MM.1S (cell line): ENCODE data around the gene POU2AF2.

ENCODE experiments used
- DNase-seq: peaks from one replicate; pipeline ENCODE4 v3.0.0-alpha.2; 2015
- H2AFZ ChIP-seq: fragments of 300-600 bp; sonication (generic); 2 replicates; pipeline ENCODE4 v1.6.0; 2016; ENCODE audit warnings: antibody characterized with exemption, low read length
- H3F3A ChIP-seq: fragments of 300-600 bp; sonication (generic); 2 replicates; pipeline ENCODE4 v1.6.1; 2016; ENCODE audit warnings: mild to moderate bottlenecking, antibody characterized with exemption, low read length, moderate library complexity, mixed read lengths; ENCODE audit not compliant: insufficient read depth
- H3K27ac ChIP-seq: fragments of 300-600 bp; sonication (generic); 2 replicates; pipeline ENCODE4 v1.5.1; 2016; ENCODE audit warnings: mild to moderate bottlenecking, low read length
- H3K27me3 ChIP-seq: fragments of 300-600 bp; sonication (generic); replicated peaks from 2 replicates; pipeline ENCODE4 v1.6.0; 2016; ENCODE audit warnings: low read length; ENCODE audit not compliant: insufficient read depth
- H3K36me3 ChIP-seq: fragments of 300-600 bp; sonication (generic); replicated peaks from 2 replicates; pipeline ENCODE4 v1.6.1; 2016; ENCODE audit warnings: mild to moderate bottlenecking, low read length, mixed read lengths; ENCODE audit not compliant: insufficient read depth
- H3K4me1 ChIP-seq: fragments of 300-600 bp; sonication (generic); 2 replicates; pipeline ENCODE4 v1.6.1; 2016; ENCODE audit warnings: low read length, mixed read lengths
- H3K4me2 ChIP-seq: fragments of 300-600 bp; sonication (generic); 2 replicates; pipeline ENCODE4 v1.6.0; 2016; ENCODE audit warnings: low read depth, low read length
- H3K4me3 ChIP-seq: fragments of 300-600 bp; sonication (generic); 2 replicates; pipeline ENCODE4 v1.5.1; 2016; ENCODE audit warnings: low read length, mixed read lengths
- H3K79me2 ChIP-seq: fragments of 300-600 bp; sonication (generic); 2 replicates; pipeline ENCODE4 v1.6.1; 2016; ENCODE audit warnings: mixed run types, low read length, mixed read lengths
- H3K9ac ChIP-seq: fragments of 300-600 bp; sonication (generic); 2 replicates; pipeline ENCODE4 v1.6.1; 2016; ENCODE audit warnings: low read length, mixed read lengths
- H3K9me2 ChIP-seq: fragments of 300-600 bp; sonication (generic); replicated peaks from 2 replicates; pipeline ENCODE4 v1.6.1; 2016; ENCODE audit warnings: mild to moderate bottlenecking, low read length, mixed read lengths; ENCODE audit not compliant: insufficient read depth
- H3K9me3 ChIP-seq: fragments of 300-600 bp; sonication (generic); replicated peaks from 2 replicates; pipeline ENCODE4 v1.6.1; 2016; ENCODE audit warnings: mild to moderate bottlenecking, low read length, mixed read lengths; ENCODE audit not compliant: insufficient read depth
- H4K20me1 ChIP-seq: fragments of 300-600 bp; sonication (generic); 2 replicates; pipeline ENCODE4 v1.6.1; 2016; ENCODE audit warnings: mild to moderate bottlenecking, low read length, moderate library complexity, mixed read lengths; ENCODE audit not compliant: insufficient read depth
- EZH2 ChIP-seq: fragments of 300-600 bp; sonication (generic); optimal IDR thresholded peaks from 2 replicates; pipeline ENCODE3; 2017; ENCODE audit warnings: low read depth, mild to moderate bottlenecking, antibody characterized with exemption, low read length, mixed read lengths
- EZH2phosphoT487 ChIP-seq: fragments of 300-600 bp; sonication (generic); IDR thresholded peaks from 2 replicates; pipeline ENCODE4 v1.6.1; 2018; ENCODE audit warnings: antibody characterized with exemption, low read length
- TF ChIP-seq, protein P1 (sequence below): fragments of 300-600 bp; sonication (generic); IDR thresholded peaks from 2 replicates; pipeline ENCODE4 v1.5.1; 2016; ENCODE audit warnings: antibody characterized with exemption, low read length, mixed read lengths

POU2AF2 gene

DNA sequence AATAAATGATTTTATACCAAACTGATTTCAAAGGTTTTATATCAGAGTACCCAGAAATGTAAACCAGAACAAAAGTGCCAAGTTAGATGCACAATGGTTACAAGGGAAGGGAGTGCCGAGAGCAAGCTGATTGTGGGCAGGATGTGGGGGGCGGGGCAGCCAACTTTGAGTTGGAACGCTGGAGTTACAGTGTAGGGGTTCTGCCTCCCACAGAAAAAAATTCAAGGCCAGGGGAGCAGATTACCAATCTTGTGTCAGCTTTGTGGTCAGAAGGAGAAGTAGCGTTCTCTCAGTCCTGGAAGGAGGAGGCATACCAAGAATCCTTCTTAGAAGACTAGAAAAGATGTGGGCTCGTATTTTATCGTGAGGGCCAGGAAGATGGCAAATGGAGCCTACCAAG lies 15.9 kb upstream of the POU2AF2 start:
- Histone ChIP-seq H3K9ac (no peak overlapping the region), H3K9me2 (no peaks in the 10 kb centered on the region), H3K79me2 (no peaks in the 10 kb centered on the region), H3K36me3 (no peaks in the 10 kb centered on the region), H3K27ac (no peak overlapping the region), H3K4me1 (peaks cover 4% of the 10 kb centered on the region; the same call in 1 of the 2 replicates), H3K4me2 (no peak overlapping the region), H4K20me1 (no peaks in the 10 kb centered on the region), H2AFZ (no peak overlapping the region), H3K9me3 (no peaks in the 10 kb centered on the region; the same call in 1 of the 2 replicates), H3K4me3 (no peak overlapping the region), H3F3A (no peaks in the 10 kb centered on the region), H3K27me3 (no peaks in the 10 kb centered on the region)
- TF ChIP-seq EZH2 (no peak), EZH2phosphoT487 (no peak)
- TF ChIP-seq, protein P1, sequence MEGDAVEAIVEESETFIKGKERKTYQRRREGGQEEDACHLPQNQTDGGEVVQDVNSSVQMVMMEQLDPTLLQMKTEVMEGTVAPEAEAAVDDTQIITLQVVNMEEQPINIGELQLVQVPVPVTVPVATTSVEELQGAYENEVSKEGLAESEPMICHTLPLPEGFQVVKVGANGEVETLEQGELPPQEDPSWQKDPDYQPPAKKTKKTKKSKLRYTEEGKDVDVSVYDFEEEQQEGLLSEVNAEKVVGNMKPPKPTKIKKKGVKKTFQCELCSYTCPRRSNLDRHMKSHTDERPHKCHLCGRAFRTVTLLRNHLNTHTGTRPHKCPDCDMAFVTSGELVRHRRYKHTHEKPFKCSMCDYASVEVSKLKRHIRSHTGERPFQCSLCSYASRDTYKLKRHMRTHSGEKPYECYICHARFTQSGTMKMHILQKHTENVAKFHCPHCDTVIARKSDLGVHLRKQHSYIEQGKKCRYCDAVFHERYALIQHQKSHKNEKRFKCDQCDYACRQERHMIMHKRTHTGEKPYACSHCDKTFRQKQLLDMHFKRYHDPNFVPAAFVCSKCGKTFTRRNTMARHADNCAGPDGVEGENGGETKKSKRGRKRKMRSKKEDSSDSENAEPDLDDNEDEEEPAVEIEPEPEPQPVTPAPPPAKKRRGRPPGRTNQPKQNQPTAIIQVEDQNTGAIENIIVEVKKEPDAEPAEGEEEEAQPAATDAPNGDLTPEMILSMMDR = no peak
- DNase-seq = no peak

DNA sequence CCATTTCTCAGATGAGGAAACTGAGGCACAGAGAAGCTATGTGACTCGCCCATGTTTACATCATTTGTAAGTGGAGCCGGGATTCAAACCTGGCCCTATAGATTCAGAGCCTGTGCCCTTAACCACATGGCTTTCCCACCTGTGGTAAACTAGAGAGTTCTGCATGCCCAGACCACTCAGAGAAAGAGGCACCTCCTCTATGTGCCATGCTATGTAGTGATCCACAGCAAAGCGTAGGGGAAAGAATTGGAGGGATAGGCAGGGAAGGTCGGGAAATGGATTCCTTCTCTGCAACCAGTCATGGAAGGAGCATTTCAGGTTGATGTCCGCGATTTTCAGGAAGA lies 15.4 kb upstream of the POU2AF2 start:
- H3K27ac ChIP-seq = no peak overlapping the region
- no peaks in the 10 kb centered on the region for H3K9me2 ChIP-seq
- H3K9me3 ChIP-seq = no peaks in the 10 kb centered on the region
- peaks cover 4% of the 10 kb centered on the region; the same call in 1 of the 2 replicates for H3K4me1 ChIP-seq
- peak overlapping the region; percentile 49; the same call in 1 of the 2 replicates for H3K4me2 ChIP-seq
- no peaks in the 10 kb centered on the region for H3K27me3 ChIP-seq
- DNase-seq = no peak
- TF ChIP-seq EZH2 = no peak
- TF ChIP-seq EZH2phosphoT487 = no peak
- TF ChIP-seq, protein P1 = no peak
- no peaks in the 10 kb centered on the region for H3K36me3 ChIP-seq
- peak overlapping the region; percentile 25; the same call in 1 of the 2 replicates for H2AFZ ChIP-seq
- no peaks in the 10 kb centered on the region for H3K79me2 ChIP-seq
- no peaks in the 10 kb centered on the region for H3F3A ChIP-seq
- peak overlapping the region; percentile 56; the same call in 1 of the 2 replicates for H3K4me3 ChIP-seq
- H4K20me1 ChIP-seq = no peaks in the 10 kb centered on the region
- no peak overlapping the region for H3K9ac ChIP-seq

DNA sequence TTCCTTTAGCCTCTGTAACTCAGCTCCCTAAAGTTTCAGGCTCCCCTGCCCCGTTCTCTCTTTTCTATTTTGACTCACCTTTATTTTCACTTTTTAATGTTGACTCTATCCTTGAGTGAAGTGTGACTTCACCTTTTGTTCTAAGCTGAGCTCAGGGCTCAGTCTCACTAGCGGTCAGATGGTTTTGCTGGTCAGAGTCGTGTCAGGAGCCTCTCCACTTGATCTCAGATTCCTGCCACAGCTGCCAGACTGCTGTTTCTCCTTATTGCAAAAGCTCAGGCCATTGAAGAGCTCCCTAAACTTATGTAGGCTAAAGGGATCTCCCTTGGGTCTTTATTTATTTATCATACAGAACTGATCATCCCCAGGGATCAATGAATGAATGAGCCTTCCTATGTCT lies 13.7 kb upstream of the POU2AF2 start:
- Histone ChIP-seq H2AFZ (no peak overlapping the region), H3K79me2 (no peaks in the 10 kb centered on the region)
- DNase-seq = peak; percentile 15

More for the DNA sequence above, 13.7 kb upstream of the POU2AF2 start:
- Histone ChIP-seq H3K36me3 (no peaks in the 10 kb centered on the region), H3K9me2 (no peaks in the 10 kb centered on the region), H3K4me2 (no peak overlapping the region), H3K9ac (no peak overlapping the region), H3K4me1 (peaks cover 4% of the 10 kb centered on the region; the same call in 1 of the 2 replicates), H4K20me1 (no peaks in the 10 kb centered on the region), H3K9me3 (no peaks in the 10 kb centered on the region), H3F3A (no peaks in the 10 kb centered on the region), H3K27me3 (no peaks in the 10 kb centered on the region), H3K4me3 (no peak overlapping the region), H3K27ac (no peak overlapping the region)
- TF ChIP-seq EZH2 (no peak), EZH2phosphoT487 (no peak)
- TF ChIP-seq, protein P1 = no peak
